KMS-11 (cell line): Measurements from ENCODE around the gene ITSN1.

ENCODE experiments used
- H2AFZ ChIP-seq: fragments of 200-600 bp; sonication (generic); 2 replicates; pipeline ENCODE4 v1.6.1; 2016; ENCODE audit warnings: antibody characterized with exemption, mixed run types, low read depth
- H3K27ac ChIP-seq: fragments of 200-600 bp; sonication (generic); 2 replicates; pipeline ENCODE4 v1.6.1; 2016; ENCODE audit warnings: mild to moderate bottlenecking, mixed run types
- H3K27me3 ChIP-seq: fragments of 200-600 bp; sonication (generic); 2 replicates; pipeline ENCODE4 v1.6.1; 2017; ENCODE audit warnings: mild to moderate bottlenecking, low read depth, mixed run types, moderate library complexity; ENCODE audit not compliant: insufficient read depth
- H3K36me3 ChIP-seq: fragments of 200-600 bp; sonication (generic); 2 replicates; pipeline ENCODE4 v1.6.1; 2017; ENCODE audit warnings: mild to moderate bottlenecking, mixed run types; ENCODE audit not compliant: insufficient read depth
- H3K4me1 ChIP-seq: fragments of 200-600 bp; sonication (generic); 2 replicates; pipeline ENCODE4 v1.6.1; 2016; ENCODE audit warnings: mild to moderate bottlenecking, low read depth, mixed run types; ENCODE audit not compliant: poor library complexity, severe bottlenecking
- H3K4me2 ChIP-seq: fragments of 200-600 bp; sonication (generic); 2 replicates; pipeline ENCODE4 v1.7.0; 2016; ENCODE audit warnings: mild to moderate bottlenecking, mixed run types
- H3K4me3 ChIP-seq: fragments of 200-600 bp; sonication (generic); IDR thresholded peaks from 2 replicates; pipeline ENCODE4 v1.6.1; 2017; ENCODE audit warnings: low read depth, low read length, mixed read lengths; ENCODE audit not compliant: insufficient read depth
- H3K79me2 ChIP-seq: fragments of 200-600 bp; sonication (generic); 2 replicates; pipeline ENCODE4 v1.6.1; 2016; ENCODE audit warnings: low read depth, mixed run types; ENCODE audit not compliant: insufficient read depth
- H3K9ac ChIP-seq: fragments of 200-600 bp; sonication (generic); 2 replicates; pipeline ENCODE4 v1.6.1; 2016; ENCODE audit warnings: mild to moderate bottlenecking, mixed run types
- H4K20me1 ChIP-seq: fragments of 200-600 bp; sonication (generic); 2 replicates; pipeline ENCODE4 v1.6.1; 2016; ENCODE audit warnings: mild to moderate bottlenecking, mixed run types; ENCODE audit not compliant: insufficient read depth
- TF ChIP-seq, protein P1 (sequence below): fragments of 200-600 bp; sonication (generic); conservative IDR thresholded peaks from 2 replicates; pipeline ENCODE4 v1.6.1; 2017; ENCODE audit warnings: low read depth, mild to moderate bottlenecking, antibody characterized with exemption, low read length, moderate library complexity, mixed read lengths

The ITSN1 gene

DNA sequence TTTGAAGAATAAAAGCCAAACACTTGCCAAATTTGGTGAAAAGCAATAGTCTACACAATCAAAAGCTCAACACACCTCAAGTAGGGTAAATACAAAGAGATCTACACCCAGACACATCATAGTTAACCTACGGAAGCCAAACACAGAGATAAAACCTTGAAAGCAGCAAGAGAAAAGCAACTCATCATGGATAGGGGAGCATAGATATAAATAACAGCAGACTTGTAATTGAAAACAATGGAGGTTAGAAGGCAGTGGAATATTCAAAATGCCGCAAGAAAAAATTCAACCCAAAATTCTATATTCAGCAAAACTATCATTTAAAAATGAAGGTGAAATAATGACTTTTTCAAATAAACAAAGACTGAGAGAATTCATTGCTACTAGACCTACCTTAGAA, 105.1 kb downstream of the ITSN1 start:
- H2AFZ ChIP-seq: no peak overlapping the region
- no peaks in the 10 kb centered on the region for H3K79me2 ChIP-seq
- no peaks in the 10 kb centered on the region for H3K27me3 ChIP-seq
- H3K9ac ChIP-seq: no peak overlapping the region
- no peak overlapping the region for H3K4me2 ChIP-seq
- H3K4me3 ChIP-seq: no peak overlapping the region
- no peaks in the 10 kb centered on the region for H4K20me1 ChIP-seq
- H3K36me3 ChIP-seq: no peaks in the 10 kb centered on the region
- TF ChIP-seq, protein P1, sequence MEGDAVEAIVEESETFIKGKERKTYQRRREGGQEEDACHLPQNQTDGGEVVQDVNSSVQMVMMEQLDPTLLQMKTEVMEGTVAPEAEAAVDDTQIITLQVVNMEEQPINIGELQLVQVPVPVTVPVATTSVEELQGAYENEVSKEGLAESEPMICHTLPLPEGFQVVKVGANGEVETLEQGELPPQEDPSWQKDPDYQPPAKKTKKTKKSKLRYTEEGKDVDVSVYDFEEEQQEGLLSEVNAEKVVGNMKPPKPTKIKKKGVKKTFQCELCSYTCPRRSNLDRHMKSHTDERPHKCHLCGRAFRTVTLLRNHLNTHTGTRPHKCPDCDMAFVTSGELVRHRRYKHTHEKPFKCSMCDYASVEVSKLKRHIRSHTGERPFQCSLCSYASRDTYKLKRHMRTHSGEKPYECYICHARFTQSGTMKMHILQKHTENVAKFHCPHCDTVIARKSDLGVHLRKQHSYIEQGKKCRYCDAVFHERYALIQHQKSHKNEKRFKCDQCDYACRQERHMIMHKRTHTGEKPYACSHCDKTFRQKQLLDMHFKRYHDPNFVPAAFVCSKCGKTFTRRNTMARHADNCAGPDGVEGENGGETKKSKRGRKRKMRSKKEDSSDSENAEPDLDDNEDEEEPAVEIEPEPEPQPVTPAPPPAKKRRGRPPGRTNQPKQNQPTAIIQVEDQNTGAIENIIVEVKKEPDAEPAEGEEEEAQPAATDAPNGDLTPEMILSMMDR: no peak
- no peaks in the 10 kb centered on the region for H3K4me1 ChIP-seq
- H3K27ac ChIP-seq: no peak overlapping the region

DNA sequence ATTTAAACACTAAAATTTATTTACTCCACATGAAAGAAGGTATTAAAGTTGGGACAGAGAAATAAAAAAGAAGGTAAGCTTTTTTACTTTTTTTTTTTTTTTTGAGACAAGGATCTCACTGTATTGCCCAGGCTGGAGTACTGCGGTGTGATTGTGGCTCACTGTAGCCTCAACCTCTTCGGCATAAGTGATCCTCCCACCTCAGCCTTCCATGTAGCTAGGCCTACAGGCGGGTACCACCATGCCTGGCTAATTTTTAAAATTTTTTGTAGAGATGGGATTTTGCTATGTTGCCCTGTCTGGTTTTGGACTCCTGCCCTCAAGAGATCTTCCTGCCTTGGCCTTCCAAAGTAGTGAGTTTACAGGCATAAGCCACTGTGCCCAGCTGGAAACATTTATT, 106.6 kb downstream of the ITSN1 start:
- no peak overlapping the region for H3K27ac ChIP-seq
- TF ChIP-seq, protein P1: no peak
- no peaks in the 10 kb centered on the region for H3K79me2 ChIP-seq
- H3K4me2 ChIP-seq: no peak overlapping the region
- H2AFZ ChIP-seq: no peak overlapping the region
- no peaks in the 10 kb centered on the region for H3K27me3 ChIP-seq
- H3K4me1 ChIP-seq: no peaks in the 10 kb centered on the region
- H3K4me3 ChIP-seq: no peak overlapping the region
- H4K20me1 ChIP-seq: no peaks in the 10 kb centered on the region
- no peak overlapping the region for H3K9ac ChIP-seq
- no peaks in the 10 kb centered on the region for H3K36me3 ChIP-seq

DNA sequence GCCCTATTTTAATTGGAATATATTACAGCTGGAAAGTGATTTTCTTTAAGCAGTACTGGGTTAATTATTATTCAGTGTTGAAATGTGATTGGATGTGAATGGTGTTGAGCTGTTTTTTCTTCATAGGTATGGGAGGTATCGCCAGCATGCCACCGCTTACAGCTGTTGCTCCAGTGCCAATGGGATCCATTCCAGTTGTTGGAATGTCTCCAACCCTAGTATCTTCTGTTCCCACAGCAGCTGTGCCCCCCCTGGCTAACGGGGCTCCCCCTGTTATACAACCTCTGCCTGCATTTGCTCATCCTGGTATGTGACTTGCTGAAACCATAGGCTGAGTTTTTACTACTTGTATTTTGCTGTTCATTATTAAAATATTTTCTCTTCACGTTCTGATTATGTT, 107.7 kb downstream of the ITSN1 start:
- Histone ChIP-seq H3K9ac (no peak overlapping the region), H4K20me1 (no peaks in the 10 kb centered on the region)
- TF ChIP-seq, protein P1: no peak

DNA sequence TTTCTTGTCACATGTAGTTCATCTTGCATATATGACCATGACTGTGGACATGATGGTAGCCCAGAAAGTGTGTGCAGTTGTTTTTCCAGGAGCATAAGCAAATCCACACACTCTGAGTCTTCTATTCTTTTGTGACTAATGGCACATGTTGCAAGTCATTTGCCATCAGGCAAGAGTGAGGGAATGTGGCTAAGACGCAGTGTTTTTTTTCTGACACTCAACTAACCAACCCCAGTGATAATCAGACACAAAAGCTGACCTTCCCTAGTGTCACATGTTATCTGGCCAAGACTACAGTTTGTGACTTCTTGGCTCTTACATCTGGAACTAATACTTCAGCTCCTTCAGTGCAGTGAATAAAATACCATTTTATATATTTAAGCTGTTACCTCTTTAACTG, 108.8 kb downstream of the ITSN1 start:
- H3K36me3 ChIP-seq: no peaks in the 10 kb centered on the region
- H3K4me1 ChIP-seq: no peaks in the 10 kb centered on the region
- no peaks in the 10 kb centered on the region for H4K20me1 ChIP-seq
- no peak overlapping the region for H3K27ac ChIP-seq
- TF ChIP-seq, protein P1: no peak
- H3K79me2 ChIP-seq: no peaks in the 10 kb centered on the region
- H3K27me3 ChIP-seq: no peaks in the 10 kb centered on the region
- no peak overlapping the region for H3K4me3 ChIP-seq
- no peak overlapping the region for H3K9ac ChIP-seq
- no peak overlapping the region for H2AFZ ChIP-seq
- H3K4me2 ChIP-seq: no peak overlapping the region

More for the DNA sequence above, 107.7 kb downstream of the ITSN1 start:
- Histone ChIP-seq H3K4me1 (no peaks in the 10 kb centered on the region), H3K79me2 (no peaks in the 10 kb centered on the region), H3K4me3 (no peak overlapping the region), H3K36me3 (no peaks in the 10 kb centered on the region), H3K27ac (no peak overlapping the region), H3K27me3 (no peaks in the 10 kb centered on the region), H2AFZ (no peak overlapping the region), H3K4me2 (no peak overlapping the region)
